ENCODE measurements around the gene ST3GAL3.

ST3GAL3 gene

DNA sequence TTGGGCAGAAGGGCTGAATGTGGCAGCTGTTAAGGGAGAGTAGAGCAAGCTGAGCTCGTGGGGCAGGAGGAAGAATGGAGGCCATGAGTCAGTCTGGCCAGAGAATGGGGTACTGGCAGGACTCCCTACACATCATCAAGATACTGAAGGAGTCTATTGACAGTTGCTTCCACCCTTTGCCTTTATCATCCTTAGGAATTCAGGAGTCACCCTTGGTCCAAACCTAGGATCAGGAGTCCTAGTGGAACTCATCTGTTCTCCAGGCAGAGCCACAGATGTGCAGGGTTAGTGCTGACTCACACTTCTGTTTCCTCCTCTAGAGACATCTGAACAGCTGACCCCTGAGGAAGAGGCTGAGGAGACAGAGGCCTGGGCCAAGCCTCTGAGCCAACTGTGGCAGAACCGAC, 18.7 kb upstream of the ST3GAL3 start:
- TF ChIP-seq, protein P1, sequence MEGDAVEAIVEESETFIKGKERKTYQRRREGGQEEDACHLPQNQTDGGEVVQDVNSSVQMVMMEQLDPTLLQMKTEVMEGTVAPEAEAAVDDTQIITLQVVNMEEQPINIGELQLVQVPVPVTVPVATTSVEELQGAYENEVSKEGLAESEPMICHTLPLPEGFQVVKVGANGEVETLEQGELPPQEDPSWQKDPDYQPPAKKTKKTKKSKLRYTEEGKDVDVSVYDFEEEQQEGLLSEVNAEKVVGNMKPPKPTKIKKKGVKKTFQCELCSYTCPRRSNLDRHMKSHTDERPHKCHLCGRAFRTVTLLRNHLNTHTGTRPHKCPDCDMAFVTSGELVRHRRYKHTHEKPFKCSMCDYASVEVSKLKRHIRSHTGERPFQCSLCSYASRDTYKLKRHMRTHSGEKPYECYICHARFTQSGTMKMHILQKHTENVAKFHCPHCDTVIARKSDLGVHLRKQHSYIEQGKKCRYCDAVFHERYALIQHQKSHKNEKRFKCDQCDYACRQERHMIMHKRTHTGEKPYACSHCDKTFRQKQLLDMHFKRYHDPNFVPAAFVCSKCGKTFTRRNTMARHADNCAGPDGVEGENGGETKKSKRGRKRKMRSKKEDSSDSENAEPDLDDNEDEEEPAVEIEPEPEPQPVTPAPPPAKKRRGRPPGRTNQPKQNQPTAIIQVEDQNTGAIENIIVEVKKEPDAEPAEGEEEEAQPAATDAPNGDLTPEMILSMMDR (conservative IDR thresholded peaks at IDR 0.05; ENCODE audit: low read depth, low read length): no peak
- H3K36me3 ChIP-seq (ENCODE audit: insufficient read depth): no peaks in the 10 kb centered on the region; the same call in 1 of the 2 replicates
- H3K4me2 ChIP-seq: no peak overlapping the region
- H3K4me3 ChIP-seq (IDR thresholded peaks at IDR 0.05; ENCODE audit: insufficient read depth, low read depth, low read length): no peak overlapping the region
- no peak overlapping the region for H3K27ac ChIP-seq
- H4K20me1 ChIP-seq (ENCODE audit: insufficient read depth): no peaks in the 10 kb centered on the region
- peaks cover 9% of the 10 kb centered on the region for H3K4me1 ChIP-seq (ENCODE audit: low read depth, poor library complexity, severe bottlenecking)
- no peaks in the 10 kb centered on the region for H3K79me2 ChIP-seq (ENCODE audit: insufficient read depth, low read depth)
- no peak overlapping the region for H3K9ac ChIP-seq
- no peaks in the 10 kb centered on the region for H3K27me3 ChIP-seq (ENCODE audit: insufficient read depth, low read depth)
- H2AFZ ChIP-seq (ENCODE audit: low read depth): no peak overlapping the region

DNA sequence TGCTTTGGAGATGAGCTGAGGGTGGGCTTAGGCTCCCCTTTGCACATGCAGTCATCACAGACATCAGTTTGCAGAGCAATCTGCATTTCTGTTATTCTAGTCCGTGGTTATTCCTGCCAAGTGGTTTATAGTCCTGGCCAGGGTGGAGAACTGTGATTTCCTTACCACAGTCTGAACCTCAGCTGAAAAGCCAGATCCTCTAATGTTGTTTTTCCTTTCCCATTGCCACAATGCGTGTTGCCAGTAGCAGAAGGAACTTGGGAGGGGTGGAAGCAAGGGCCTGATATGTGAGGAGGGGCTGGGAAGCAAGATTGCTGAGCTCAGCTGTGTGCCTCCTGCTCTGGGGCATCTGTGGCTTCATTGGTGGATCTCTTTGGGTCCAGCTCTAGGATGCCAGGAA, 18.0 kb upstream of the ST3GAL3 start:
- no peaks in the 10 kb centered on the region for H4K20me1 ChIP-seq (ENCODE audit: insufficient read depth)
- no peak overlapping the region for H3K4me2 ChIP-seq
- TF ChIP-seq, protein P1 (conservative IDR thresholded peaks at IDR 0.05; ENCODE audit: low read depth, low read length): no peak
- no peak overlapping the region for H3K9ac ChIP-seq
- H2AFZ ChIP-seq (ENCODE audit: low read depth): no peak overlapping the region
- H3K27me3 ChIP-seq (ENCODE audit: insufficient read depth, low read depth): no peaks in the 10 kb centered on the region
- no peak overlapping the region for H3K27ac ChIP-seq
- H3K36me3 ChIP-seq (ENCODE audit: insufficient read depth): no peaks in the 10 kb centered on the region; the same call in 1 of the 2 replicates
- H3K4me3 ChIP-seq (IDR thresholded peaks at IDR 0.05; ENCODE audit: insufficient read depth, low read depth, low read length): no peak overlapping the region
- H3K79me2 ChIP-seq (ENCODE audit: insufficient read depth, low read depth): no peaks in the 10 kb centered on the region
- peaks cover 9% of the 10 kb centered on the region for H3K4me1 ChIP-seq (ENCODE audit: low read depth, poor library complexity, severe bottlenecking)

DNA sequence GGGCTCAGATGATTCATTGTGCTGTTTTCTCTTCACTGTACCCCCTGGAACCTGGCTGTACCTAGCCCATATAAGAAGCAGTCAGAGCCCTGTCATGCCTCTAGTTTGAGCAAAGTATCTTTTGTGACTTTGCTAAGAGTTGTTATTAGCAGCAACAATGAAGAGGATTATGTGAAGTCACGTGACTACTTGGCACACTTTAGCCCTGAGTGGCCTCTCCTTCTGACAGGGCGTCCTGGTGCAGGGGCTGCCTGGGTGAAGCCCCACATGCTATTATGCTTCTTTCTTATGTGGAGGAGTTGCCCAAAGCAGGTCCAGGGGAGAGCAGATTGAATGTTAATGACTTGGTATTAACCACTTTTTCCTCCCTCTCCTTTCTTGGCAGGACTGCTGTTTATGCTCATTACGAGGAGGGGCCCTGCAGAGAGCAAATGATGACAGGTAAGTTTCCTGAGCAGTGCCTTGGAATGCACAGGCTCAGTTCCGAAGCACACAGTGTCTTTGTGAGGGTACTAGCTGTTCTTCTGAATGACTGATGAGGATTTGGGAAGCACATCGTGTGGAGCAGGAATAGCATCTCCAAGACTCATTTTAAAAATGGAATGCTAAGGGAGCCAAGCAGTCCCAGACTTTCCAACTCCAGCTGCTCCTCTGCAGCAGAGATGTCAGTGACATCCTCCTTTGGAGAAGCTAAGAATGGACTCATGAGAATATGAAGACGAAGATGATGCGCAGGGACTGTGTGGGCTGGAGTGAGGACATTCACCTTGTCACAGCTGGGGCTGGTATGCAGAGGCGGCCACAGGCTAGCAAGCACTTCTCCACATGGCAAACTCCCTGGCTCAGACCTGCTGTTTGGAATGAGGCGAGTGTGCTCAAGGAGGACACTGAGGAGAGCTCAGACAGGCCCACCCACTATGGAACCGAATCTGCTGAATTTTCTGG, 15.2 kb upstream of the ST3GAL3 start:
- TF ChIP-seq, protein P1 (conservative IDR thresholded peaks at IDR 0.05; ENCODE audit: low read depth, low read length): no peak
- H3K4me3 ChIP-seq (IDR thresholded peaks at IDR 0.05; ENCODE audit: insufficient read depth, low read depth, low read length): no peak overlapping the region
- no peak overlapping the region for H3K4me2 ChIP-seq
- no peaks in the 10 kb centered on the region for H3K79me2 ChIP-seq (ENCODE audit: insufficient read depth, low read depth)
- H3K36me3 ChIP-seq (ENCODE audit: insufficient read depth): peaks cover 3% of the 10 kb centered on the region; the same call in 1 of the 2 replicates
- no peaks in the 10 kb centered on the region for H3K27me3 ChIP-seq (ENCODE audit: insufficient read depth, low read depth)
- no peak overlapping the region for H2AFZ ChIP-seq (ENCODE audit: low read depth)
- H3K4me1 ChIP-seq (ENCODE audit: low read depth, poor library complexity, severe bottlenecking): peaks cover 9% of the 10 kb centered on the region
- no peak overlapping the region for H3K9ac ChIP-seq
- no peak overlapping the region for H3K27ac ChIP-seq
- H4K20me1 ChIP-seq (ENCODE audit: insufficient read depth): no peaks in the 10 kb centered on the region

DNA sequence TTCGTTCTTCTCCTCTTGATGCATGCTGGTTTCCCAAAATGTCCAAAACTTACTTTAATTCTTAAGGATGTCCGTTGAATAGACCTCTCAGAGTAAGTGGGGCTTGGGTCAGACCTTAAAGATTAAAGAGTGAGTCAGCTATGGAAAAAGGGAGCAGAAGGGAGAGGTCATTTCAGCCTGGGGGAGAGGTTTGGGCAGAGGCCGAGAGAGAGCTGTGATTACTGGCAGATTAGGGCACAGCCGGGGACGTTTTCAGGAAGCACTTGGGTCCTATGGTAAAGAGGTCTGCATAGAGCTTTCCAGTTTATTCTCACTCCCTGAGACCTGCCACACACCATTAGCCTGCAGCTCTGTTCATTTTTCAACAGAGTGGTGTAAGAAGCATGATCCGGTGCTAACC, 14.0 kb upstream of the ST3GAL3 start:
- H4K20me1 ChIP-seq (ENCODE audit: insufficient read depth): no peaks in the 10 kb centered on the region

More for the DNA sequence above, 14.0 kb upstream of the ST3GAL3 start:
- TF ChIP-seq, protein P1 (conservative IDR thresholded peaks at IDR 0.05; ENCODE audit: low read depth, low read length): no peak
- Histone ChIP-seq H2AFZ (ENCODE audit: low read depth) (no peak overlapping the region), H3K4me2 (no peak overlapping the region), H3K4me1 (ENCODE audit: low read depth, poor library complexity, severe bottlenecking) (peaks cover 5% of the 10 kb centered on the region), H3K27me3 (ENCODE audit: insufficient read depth, low read depth) (no peaks in the 10 kb centered on the region), H3K4me3 (IDR thresholded peaks at IDR 0.05; ENCODE audit: insufficient read depth, low read depth, low read length) (no peak overlapping the region), H3K27ac (no peak overlapping the region), H3K9ac (no peak overlapping the region), H3K79me2 (ENCODE audit: insufficient read depth, low read depth) (no peaks in the 10 kb centered on the region), H3K36me3 (ENCODE audit: insufficient read depth) (peaks cover 3% of the 10 kb centered on the region; the same call in 1 of the 2 replicates)

Data from KMS-11 (cell line).